ENCODE data around the gene WASHC1.
"Not testable (repeated sequence)": the region's sequence is repeated elsewhere in the genome, so short reads cannot be mapped to it uniquely, and the experiment has no call there.

The WASHC1 gene

GRCh38 chr9:29356-29755 lies at the start of gene WASHC1:
TSS of gene WASHC1 (minus strand) at chr9:29456. CDS start at chr9:24999, 4,457 bp downstream.
- not testable (repeated sequence) for DNase-seq (ENCODE audit: low spot score)

GRCh38 chr9:78333-78732 lies 49.1 kb upstream of the WASHC1 start:
- not testable (repeated sequence) for DNase-seq (ENCODE audit: low spot score)

GRCh38 chr9:76389-76788 lies 47.1 kb upstream of the WASHC1 start:
- DNase-seq (ENCODE audit: low spot score) = not testable (repeated sequence)

- DNase-seq (ENCODE audit: low spot score) = not testable (repeated sequence)
These were observed 44.8 kb upstream of the WASHC1 start for GRCh38 chr9:73900-74525.

- DNase-seq (ENCODE audit: low spot score) = peak; percentile 31
These were observed 44.0 kb upstream of the WASHC1 start for GRCh38 chr9:73076-73899.

GRCh38 chr9:63031-63629 lies 33.9 kb upstream of the WASHC1 start:
- DNase-seq (ENCODE audit: low spot score) = not testable (repeated sequence)

GRCh38 chr9:52678-53077 lies 23.4 kb upstream of the WASHC1 start:
- DNase-seq (ENCODE audit: low spot score) = not testable (repeated sequence)

GRCh38 chr9:48190-48842 lies 19.1 kb upstream of the WASHC1 start:
- not testable (repeated sequence) for DNase-seq (ENCODE audit: low spot score)

- DNase-seq (ENCODE audit: low spot score) = not testable (repeated sequence)
These were observed 17.5 kb upstream of the WASHC1 start for GRCh38 chr9:46639-47271.

GRCh38 chr9:46164-46563 lies 16.9 kb upstream of the WASHC1 start:
- DNase-seq (ENCODE audit: low spot score) = not testable (repeated sequence)

GRCh38 chr9:45180-45878 lies 16.1 kb upstream of the WASHC1 start:
- not testable (repeated sequence) for DNase-seq (ENCODE audit: low spot score)

- DNase-seq (ENCODE audit: low spot score) = not testable (repeated sequence)
These were observed 15.2 kb upstream of the WASHC1 start for GRCh38 chr9:44416-44815.

- DNase-seq (ENCODE audit: low spot score) = not testable (repeated sequence)
These were observed 14.4 kb upstream of the WASHC1 start for GRCh38 chr9:43636-44035.

GRCh38 chr9:43116-43515 lies 13.9 kb upstream of the WASHC1 start:
- DNase-seq (ENCODE audit: low spot score) = not testable (repeated sequence)

GRCh38 chr9:41819-42218 lies 12.6 kb upstream of the WASHC1 start:
- not testable (repeated sequence) for DNase-seq (ENCODE audit: low spot score)

- not testable (repeated sequence) for DNase-seq (ENCODE audit: low spot score)
These were observed 12.0 kb upstream of the WASHC1 start for GRCh38 chr9:41261-41676.

- not testable (repeated sequence) for DNase-seq (ENCODE audit: low spot score)
These were observed 3.1 kb upstream of the WASHC1 start for GRCh38 chr9:32308-32707.

- DNase-seq (ENCODE audit: low spot score) = not testable (repeated sequence)
These were observed 481 bp downstream of the WASHC1 start for GRCh38 chr9:28775-29174.

- DNase-seq (ENCODE audit: low spot score) = not testable (repeated sequence)
These were observed 7.6 kb downstream of the WASHC1 start for GRCh38 chr9:21621-22020.

GRCh38 chr9:16875-17274 lies 12.4 kb downstream of the WASHC1 start:
- DNase-seq (ENCODE audit: low spot score) = not testable (repeated sequence)

Measured in AG20443 (cell line).